GM19463 (cell line): ENCODE measurements around the gene EIF1AD.
"Not testable (repeated sequence)": the region's sequence is repeated elsewhere in the genome, so short reads cannot be mapped to it uniquely, and the experiment has no call there.

Experiments
- ATAC-seq: cut with Tn5 transposase; IDR thresholded peaks from one replicate; pipeline ENCODE4 v1.9.1; 2021; ENCODE audit warnings: mild to moderate bottlenecking, moderate library complexity; ENCODE audit not compliant: unreplicated experiment

Gene EIF1AD

DNA sequence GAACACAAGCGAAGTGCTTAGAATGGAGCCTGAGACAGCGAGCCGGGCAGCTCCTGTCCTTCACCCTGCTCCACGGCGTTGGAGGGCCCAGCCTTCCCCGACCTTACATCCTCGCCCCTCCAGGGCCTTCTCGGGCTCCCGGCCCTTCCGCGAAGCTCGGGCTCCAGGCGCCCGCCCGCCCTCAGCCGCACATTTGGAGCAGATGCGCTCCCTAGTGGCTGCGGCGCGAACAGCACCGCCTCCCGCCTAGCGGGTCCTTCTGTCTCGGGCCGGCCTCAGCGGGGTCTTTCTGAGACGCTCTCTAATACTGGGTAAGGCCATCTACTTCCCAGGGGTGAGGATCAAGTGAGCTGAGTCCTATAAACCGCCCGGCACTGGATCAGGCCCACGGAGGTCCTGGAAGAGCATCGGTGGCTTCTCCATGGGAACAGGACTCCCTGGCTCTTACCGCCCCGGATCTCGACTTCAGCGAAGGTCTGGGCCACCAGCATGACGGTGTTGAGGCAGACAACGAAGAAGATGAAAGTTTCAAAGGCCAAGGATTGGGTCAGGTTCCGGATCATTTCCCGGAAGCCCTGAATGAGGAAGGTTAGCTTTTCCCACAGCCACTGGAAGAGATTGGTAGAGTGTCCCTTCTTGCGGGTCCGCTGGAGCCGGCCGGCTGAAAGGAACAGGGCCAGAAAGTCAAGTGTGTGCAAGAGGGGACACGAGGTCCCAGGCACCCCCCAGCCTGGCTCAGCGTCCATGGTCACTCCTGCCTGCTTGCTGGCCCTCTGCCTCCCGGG is 20.6 kb upstream of the EIF1AD start:
- no peak for ATAC-seq

DNA sequence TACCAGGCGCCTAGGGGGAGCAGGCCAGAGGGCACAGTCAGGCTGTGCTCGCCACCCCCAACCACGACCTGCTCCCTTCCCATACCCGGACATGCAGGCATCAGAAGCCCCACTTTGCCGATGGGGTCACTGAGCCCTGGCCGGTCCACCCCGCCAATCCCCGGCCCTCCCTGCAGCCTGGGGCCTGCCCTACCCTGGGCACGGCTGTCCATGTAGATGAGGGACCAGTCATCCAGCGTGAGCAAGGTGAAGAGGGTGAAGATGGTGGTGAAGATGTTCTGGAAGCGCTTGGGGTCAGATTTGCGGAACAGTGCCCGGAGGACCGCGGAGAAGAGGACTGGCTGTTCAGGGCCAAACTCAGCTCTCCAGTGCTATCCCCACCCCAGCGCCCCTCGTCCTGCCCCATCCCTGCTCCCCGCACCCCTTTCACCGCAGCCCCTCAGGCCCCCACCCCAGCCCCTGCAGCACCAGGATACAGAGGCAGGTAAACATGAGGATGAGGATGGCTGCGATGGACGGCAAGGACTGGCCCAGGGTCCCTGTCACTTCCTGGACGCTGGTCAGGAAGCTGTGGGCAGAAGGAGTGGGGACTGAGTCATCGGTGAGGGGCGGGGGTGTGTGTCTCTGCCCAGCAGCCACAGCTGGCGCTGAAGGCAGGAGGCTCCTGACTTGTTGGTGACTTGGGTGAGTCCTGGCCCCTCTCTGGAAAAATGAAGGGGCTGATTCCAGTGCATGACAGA is 18.8 kb upstream of the EIF1AD start:
- ATAC-seq: no peak

DNA sequence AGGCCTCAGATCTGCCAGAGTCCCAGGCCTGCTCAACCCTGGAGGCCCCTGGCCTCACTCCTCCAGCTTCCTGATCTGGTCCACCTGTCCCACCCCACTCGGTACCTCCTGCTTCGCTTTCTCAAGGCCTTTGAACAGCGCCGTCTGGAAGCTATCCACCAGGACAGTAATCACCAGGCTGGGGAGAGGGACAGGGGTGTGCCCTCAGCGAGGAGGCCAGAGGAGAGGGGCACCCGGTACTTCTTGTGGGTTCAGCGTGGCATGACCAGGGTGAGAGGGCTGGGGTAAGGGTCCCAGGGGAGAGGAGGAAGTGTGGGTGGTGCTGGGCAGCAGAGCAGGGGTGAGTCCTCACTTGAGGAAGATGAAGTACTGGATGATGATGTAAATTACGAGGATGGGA is 18.3 kb upstream of the EIF1AD start:
- no peak for ATAC-seq

DNA sequence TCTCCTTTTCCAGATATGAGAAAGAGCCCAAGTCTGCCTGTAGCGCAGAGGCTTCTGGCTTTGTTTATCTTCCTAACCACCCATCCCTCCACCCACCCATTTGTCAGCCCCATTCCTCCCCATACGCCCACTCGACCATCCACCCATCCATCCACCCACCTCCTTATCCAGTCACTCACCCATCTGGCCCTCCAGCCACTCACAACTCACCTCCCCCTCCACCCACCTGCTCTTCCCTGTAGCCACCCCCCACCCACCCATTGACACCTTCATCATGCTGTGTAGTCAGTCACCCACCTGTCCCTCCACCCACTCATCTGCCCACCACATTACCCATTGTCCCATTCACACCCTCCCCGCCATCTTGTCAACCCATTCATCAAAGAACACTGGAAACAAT is 15.4 kb upstream of the EIF1AD start:
- no peak for ATAC-seq

DNA sequence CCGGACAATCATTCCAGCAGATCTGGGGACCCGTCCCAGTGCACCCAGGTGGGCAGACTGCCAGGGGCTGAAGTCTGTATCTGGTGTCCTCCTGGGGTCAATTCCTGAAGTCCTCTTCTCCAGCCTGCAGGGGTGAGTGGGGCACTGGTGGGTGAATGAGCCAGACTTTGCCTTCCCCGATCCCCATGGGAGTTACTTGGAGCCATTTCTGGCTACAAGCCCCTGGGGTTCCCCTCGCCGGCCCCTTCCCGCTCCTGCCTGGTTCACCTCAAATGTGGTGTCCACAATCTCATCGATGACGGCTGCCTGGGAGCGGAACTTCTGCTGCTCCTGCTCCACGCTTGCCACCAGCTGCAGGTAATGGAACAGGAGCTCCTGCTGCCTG is 14.8 kb upstream of the EIF1AD start:
- ATAC-seq: no peak

DNA sequence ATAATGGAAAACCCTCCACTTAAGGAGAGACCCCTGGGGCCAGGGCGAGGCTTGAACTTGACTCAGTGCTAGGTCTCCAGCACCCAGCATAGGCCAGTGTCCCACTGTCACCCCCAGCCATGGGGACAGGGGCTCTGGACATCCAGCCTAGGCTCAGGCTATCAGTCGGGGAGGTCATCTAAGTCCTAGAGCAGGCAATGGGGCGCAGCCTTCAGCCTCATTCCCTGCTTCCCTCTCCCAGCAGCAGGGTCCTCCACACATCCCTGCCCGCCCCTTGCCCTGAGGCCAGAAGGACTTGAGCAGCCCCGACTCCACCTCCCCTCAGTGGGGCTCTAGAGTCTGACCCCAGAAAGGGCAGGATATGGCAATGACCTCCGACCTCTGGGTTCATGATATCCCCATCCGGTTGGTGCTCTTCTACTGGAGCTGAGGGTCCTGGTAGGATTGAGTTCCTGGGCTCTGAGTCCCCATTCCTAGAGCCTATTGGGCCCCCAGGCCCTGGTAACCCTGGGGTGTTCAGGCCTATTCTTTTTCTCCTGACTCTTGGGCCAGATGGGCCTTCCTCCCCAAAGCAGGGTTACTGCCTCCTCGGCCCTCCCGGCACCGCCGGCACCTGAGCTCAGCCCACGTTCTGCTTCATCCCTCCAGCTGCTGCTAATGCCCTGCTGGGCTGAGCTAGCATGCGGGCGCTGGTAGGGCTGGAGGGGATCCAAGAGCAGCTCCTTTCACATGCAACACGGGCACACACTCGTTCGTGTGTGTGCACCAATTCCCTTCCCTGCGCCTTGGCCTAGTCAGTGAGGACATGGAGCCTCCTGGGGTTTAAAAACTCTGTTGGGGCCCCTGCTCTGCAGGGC is 14.2 kb upstream of the EIF1AD start:
- ATAC-seq: no peak

DNA sequence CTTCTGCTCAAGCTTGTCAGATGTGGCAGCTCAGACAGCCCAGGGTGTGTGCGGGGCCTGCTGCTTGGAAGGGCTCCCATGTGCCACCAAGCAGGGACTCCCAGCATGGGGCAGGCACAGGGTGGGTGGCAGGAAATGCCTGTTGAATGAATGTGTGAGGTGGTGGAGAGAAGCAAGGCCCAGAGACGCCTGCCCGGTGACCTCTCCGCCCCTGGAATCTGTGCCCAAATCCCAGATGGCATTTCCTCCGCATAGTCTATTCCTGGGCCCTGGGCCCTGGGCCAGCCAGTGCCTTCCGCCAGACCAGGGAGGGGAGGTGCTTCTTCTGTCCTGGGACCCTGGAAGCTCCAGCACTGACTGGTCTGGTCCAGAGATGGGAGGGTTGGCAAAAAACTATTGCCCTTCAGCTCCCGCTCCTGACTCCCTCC is 13.5 kb upstream of the EIF1AD start:
- ATAC-seq: no peak

DNA sequence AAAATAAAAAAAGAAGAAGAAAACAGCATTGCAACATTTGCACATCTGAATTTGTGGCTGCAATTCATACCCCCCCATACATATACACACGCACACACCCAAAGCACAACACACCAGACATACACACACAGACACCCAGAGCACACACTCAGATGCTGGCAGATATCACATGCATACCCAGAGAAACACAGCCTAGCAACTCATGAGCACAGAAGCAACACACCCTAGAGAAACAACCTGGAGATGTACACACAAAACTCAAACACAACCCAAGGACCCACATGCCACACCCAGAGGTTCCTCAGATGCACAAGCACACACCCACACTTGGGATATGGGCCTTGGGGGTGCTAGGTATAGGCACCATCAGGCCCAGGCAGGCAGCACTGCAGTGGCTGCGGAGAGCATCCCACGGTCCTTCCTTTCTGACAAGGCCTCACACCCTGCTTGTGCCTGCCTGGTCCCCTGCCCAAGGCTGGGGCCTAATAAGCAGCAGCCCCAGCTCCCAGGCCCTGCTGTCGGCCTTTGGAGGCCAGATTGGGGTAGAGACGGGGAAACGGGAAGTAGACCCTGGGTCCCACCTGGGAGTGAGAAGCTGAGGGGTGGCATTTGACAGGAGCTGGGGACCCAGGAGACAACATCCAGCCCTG is 13.0 kb upstream of the EIF1AD start:
- no peak for ATAC-seq

DNA sequence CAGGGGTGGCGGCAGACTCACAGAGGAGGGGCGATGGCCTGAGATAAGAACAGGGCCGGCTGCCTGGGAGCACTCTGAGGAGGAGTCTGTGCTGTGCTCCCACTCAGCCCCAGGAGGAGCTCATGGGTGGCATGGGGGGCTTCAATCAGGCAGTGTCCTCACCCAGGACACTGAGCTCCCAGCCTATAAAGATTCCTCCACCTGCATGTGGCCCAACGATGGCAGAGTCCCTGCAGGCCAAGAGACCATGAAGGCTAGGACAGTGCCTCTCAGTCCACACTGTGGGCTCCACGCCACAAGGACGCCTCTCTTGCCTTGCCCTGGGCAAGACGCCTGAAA is 11.8 kb upstream of the EIF1AD start:
- ATAC-seq: no peak

DNA sequence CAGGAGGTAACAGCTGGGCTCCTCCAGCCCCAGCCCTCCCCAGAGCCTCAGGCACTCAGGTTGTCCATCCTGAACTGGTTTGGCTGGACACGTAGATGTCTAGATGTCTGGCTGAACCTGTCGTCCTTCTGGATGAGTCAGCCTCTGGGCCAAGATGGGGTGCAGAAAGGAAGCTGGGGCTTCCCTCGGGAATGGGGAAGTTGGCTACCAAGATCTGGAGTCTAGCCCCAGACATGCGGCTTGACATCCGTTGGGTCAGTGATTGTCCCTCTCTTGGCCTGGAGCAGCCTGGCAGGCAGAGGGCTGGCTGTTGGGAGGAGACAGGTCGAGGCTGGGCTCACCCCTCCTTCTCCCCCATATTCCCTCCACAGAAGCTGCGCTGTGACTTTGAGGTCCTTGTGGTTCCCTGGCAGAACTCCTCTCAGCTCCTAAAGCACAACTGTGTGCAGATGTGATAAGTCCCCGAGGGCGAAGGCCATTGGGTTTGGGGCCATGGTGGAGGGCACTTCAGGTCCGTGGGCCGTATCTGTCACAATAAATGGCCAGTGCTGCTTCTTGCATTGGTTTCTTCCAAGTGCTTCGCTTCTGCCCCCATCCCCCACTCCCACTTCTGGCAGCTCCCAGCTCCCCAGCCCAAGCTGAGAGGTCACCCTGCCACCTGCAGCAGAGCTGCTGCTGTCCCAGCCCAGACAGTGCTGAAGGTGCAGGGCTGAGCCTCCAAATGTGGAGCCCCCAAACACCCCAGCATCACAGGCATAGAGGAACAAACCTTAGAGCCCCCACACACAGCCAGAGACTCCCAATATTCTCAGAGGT is 11.2 kb upstream of the EIF1AD start:
- no peak for ATAC-seq

DNA sequence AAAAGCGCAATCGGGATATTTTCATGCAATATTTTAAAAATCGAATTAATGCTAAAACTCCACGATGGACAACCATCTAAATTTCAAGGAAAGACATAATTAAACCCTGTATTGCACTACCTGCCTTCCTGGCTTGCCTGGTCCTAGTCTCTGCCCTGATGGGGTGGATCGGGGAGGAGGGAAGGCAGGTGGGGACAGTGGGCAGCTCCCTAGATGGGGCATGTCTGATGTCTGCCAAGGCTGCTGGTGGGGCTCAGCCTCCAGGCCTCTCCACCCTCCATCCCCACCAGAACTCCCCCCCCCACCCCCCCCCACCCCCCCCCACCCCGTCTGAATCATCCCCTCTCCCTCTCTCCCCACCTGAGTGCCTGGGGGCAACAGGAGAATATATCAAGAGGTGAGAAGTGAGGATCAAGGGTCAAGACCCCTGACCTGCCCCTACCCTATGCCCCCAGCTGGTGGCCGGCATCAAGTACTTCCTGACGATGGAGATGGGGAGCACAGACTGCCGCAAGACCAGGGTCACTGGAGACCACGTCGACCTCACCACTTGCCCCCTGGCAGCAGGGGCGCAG is 10.5 kb upstream of the EIF1AD start:
- no peak for ATAC-seq

DNA sequence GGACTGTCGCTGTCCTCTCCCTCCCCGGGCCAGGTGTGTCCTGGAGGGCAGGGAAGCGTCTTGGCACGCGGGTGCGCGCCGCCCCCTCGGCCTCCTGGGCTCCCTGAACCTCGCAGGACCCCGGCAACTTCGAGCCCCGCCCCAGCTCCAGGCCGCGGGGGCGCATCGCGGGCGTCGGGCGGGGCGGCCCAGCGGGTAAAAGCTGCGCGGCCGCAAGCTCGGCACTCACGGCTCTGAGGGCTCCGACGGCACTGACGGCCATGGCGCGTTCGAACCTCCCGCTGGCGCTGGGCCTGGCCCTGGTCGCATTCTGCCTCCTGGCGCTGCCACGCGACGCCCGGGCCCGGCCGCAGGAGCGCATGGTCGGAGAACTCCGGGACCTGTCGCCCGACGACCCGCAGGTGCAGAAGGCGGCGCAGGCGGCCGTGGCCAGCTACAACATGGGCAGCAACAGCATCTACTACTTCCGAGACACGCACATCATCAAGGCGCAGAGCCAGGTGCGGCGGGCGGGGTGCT is 9.9 kb upstream of the EIF1AD start, which contains the start of gene CST6:
Gene CST6, plus strand, starts transcription at position 224 of the 519 bp plus-strand sequence. Its CDS starts 37 bp downstream, at position 261.
- no peak for ATAC-seq

DNA sequence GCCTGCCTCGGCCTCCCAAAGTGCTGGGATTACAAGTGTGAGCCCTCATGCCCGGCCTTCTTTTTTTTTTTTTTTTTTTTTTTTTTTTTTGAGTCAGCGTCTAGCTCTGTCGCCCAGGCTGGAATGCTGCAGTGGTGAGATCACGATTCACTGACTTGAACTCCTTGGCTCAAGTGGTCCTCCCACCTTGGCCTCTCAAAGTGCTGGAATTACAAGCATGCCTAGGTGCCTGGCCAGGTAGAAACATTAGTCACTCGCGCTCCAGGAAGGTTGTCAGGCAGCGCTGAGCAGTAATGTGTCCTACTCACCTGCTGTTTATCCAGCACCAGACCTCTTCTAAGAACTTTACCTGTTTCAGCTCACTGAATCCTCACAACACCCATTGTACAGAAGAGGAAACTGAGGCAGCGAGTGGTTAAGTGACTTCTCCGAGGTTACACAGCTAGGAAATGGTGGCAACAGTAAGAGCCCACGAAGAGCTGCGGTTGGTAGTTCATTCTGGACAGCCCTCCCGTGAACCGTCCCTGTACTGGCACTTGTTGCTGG is 9.4 kb upstream of the EIF1AD start:
- ATAC-seq: no peak

DNA sequence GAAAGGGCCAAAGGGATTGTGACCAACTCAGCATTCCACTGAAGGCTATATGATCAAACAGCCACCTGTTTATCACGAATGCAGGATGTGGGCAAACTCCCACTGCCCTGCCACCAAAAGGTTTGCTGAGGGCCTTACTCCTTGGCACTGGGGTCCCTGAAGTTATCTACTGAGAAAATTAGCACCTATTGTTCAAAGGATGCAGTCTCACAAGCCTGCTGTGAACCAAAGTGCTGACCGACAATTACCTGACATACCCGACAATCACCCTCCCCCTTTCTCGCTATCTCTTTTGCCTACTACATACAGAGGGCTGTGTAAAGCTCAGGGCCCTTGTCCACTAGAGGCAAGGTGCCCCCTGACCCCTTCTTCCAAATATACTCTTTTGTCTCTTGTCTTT is 8.1 kb upstream of the EIF1AD start:
- not testable (repeated sequence) for ATAC-seq

DNA sequence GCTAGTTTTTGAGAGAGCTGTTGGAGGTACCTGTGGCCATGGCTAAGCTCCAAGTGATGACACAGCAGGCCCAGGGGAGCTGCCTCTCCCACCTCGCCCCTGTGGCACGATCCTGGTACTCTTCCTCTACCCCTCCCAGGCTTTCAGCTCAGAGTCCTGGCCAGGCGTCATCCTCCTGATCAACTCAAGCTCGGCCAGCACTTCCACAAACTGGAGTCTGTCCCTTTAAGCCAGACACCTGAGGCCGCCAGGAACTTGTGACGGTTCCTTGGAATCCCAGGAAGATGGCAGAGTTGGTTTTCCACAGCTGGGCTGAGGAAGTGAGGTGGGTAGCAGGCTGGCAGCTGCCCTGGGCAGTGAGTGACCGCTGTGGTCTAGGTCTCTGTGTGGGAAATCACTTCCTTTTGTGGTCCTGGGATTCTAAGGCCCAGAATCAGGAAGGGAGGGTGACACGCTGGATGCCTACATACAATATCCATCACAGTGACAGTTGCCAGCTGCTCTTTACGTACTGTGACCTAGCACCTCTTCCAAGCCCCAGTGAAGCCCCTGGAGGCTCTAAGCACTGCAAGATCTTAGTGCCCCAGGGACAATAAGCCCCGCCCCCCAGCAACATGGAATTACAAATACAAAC is 6.6 kb upstream of the EIF1AD start:
- no peak for ATAC-seq

DNA sequence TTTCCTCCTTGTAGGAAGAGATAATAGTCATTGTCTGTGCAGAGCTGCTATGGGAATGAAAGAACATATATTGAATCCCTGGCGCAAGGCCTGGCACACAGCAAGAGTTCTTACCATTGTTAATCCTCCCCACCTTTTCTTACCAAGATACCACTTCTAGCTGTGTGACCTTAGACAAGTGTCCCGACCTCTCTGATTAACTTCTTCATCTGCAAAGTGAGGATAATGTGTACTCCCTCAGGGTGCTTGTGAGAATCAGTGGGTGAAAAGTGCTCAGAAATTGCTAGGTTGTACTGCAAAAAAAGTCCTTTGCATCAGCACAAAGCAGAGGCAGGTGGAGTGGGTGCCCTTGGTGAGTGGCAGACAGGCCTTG is 6.1 kb upstream of the EIF1AD start:
- no peak for ATAC-seq

DNA sequence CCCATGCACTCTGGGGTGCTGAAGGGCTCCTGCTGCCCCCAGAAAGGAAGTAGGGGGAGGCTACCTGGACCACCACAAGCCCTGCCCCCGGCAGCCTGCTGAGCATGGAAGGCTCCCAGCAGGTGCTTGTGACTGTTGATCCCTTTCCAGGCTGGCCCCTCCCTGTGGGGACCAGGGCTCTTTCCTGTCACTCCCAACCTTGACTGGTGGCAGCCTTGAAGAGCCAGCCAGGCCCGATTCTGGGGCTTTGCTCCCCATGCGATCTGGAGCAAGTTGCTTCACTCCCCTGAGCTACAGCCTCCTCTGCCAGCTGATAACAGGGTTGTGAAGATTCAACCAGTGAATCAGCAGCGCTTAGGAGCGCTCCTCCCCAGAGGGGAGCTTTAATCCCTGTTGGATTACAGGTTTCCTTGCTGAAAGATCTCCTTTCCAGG is 5.3 kb upstream of the EIF1AD start:
- no peak for ATAC-seq

DNA sequence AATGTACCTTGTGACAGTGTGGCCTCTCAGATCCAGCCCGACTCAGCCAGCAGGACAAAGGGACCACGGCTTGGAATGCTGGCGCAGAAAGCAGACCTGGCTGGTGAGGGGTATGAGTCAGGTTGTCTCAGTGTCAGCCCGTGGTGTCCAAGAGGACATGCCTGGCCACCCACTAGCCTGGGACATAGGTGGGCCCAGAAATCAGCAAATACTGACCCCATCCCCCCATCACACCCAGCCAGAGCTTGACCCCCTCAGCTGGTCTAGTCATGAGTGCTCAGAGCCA is 4.9 kb upstream of the EIF1AD start:
- no peak for ATAC-seq
